Activated CD8-positive, alpha-beta memory T cell treated with anti-CD3 and anti-CD28 coated beads, Interleukin-2, amount 50 U/mL, for 1 hour (primary cell): ENCODE results near the gene KCNIP4.
"Not testable (repeated sequence)": the region's sequence is repeated elsewhere in the genome, so short reads cannot be mapped to it uniquely, and the experiment has no call there.

Experiments used
- DNase-seq: peaks from one replicate; pipeline ENCODE4 v3.0.0-alpha.2; 2020; ENCODE audit errors: extremely low read depth

KCNIP4 gene

DNA sequence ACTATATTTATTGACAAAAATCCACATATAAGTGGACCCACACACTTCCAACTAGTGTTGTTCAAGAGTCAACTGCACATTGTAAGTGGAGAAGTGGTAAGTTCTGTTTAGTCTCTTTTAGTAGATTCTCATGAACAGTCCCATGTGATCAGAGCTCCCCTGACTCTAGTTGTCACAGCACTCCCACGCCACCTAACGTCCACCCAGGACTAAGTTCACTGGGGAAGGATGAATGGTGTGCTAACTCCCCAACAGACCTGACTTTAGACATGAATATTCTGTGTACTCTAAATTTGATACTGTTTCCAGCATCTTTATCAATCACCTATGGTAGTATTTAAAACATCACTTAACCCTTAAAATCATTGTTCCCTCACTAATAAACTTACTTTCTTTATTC, 1188.5 kb downstream of the KCNIP4 start:
- no peak for DNase-seq

GRCh38 chr4:20754036-20754435, 1194.5 kb downstream of the KCNIP4 start:
- DNase-seq: no peak

DNA sequence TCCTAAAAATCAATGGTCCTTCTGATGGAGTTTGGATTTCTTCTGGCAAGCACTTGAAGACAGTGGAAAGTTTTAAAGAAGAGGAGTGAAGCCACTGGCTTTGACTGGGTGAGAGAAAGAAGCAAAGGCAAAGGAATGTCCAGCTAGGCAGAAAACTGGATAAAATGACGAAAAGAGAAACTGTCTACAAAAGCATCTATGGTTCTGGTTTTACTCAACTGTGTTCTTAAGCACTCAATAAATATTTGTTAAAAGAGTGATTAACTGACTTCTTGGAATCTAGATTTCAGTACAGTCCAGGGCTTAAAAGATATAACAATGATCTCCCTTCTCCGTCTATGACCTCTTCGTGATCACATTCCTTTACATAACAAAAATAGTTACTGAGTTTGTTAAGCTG, 1195.9 kb downstream of the KCNIP4 start:
- DNase-seq: no peak

GRCh38 chr4:20746000-20746399, 1202.6 kb downstream of the KCNIP4 start:
- DNase-seq: not testable (repeated sequence)

- no peak for DNase-seq
These were observed 1212.6 kb downstream of the KCNIP4 start for GRCh38 chr4:20735931-20736330.

GRCh38 chr4:20724915-20725314, 1223.7 kb downstream of the KCNIP4 start:
- no peak for DNase-seq

- DNase-seq: no peak
These were observed 1225.1 kb downstream of the KCNIP4 start for GRCh38 chr4:20723463-20723862.

- DNase-seq: no peak
These were observed 1225.6 kb downstream of the KCNIP4 start for GRCh38 chr4:20723019-20723418.

- DNase-seq: no peak
These were observed 1237.2 kb downstream of the KCNIP4 start for GRCh38 chr4:20711335-20711734.

- peak; percentile 85 for DNase-seq
These were observed 1248.4 kb downstream of the KCNIP4 start, which contains the start of gene PACRGL for GRCh38 chr4:20700007-20700761. Gene PACRGL, plus strand, starts transcription at chr4:20700458. Its CDS starts 4,024 bp downstream, at chr4:20704482.

- no peak for DNase-seq
These were observed 1249.8 kb downstream of the KCNIP4 start for GRCh38 chr4:20698820-20699219.

GRCh38 chr4:20698382-20698781, 1250.2 kb downstream of the KCNIP4 start:
- DNase-seq: no peak

DNA sequence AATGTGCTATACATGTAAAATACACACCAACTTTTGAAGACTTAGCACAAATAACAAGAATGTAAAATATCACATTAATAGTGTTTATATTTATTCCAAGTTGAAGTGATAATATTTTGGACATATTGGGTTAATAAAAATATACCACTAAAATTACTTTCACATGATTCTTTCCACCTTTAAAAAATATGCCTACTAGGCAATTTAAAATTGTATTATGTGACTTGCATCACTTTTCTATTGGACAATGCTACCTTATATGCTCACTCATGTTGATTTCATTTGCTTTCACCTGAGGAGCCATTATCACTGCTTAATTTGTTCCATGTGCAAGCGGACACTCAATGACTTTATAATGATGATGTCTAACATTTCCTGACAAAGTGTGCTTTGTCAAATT, 1251.8 kb downstream of the KCNIP4 start:
- DNase-seq: no peak

- no peak for DNase-seq
These were observed 1260.7 kb downstream of the KCNIP4 start for GRCh38 chr4:20687864-20688263.

DNA sequence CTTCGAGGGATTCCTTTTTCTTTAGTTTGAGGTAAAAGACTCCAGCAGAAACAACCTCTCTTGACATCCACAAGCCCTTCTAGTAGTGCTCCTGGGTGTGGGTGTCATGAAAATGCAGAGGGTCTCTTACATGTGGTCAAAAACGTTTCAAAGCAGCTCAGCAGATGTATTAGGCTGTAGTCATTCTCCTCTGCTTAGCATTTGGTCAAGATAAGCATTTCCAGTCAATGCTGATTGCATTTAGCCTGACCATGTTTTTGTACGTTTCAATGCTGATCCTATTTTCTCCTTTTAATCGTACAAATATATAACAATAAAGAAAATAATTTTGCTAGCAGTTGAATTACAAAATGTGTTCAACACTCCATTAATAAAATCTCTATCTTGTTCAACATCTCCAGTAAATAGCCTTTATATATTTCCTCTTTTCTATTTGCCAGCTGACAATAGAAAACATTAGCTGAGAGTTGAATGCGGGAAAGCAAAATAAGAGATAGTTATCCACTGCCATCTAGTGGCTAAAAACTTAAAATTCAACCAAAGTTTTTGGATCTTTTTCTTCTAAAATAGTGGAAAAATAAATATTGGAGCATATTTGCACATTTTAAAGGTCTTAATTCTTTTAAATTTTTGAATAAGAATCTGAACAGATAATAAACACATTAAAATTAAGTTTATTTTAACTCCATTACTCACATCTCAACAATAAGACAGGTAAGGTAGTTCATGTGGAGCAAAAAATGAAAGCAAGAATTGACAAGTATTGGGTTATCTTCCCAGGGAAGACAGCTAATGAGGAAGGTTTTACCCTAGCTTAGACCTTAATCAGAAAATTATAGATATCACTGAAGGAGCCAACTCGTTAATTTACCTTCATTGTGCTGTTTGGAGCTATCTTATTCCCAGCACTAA, 1263.5 kb downstream of the KCNIP4 start:
- no peak for DNase-seq

DNA sequence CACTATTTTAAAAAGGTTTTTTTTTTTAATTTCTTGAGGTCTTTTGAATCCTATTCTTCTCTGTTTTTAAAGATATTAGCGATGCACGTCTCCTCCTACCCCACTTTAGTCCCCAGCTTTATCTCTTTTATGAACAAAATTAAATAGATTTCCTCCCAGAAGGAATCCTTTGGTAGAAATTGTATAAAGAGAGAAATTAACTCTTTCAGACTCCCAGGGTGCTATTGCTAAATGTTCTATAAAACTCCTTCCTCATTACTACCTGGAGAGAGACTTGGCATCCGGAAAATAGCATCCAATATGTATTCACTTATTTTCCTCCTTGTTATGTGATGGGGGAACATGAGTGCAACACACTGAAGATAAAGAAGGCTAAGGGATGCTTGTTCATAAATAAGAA, 1264.8 kb downstream of the KCNIP4 start:
- no peak for DNase-seq

- DNase-seq: no peak
These were observed 1265.7 kb downstream of the KCNIP4 start for GRCh38 chr4:20682853-20683252.

- DNase-seq: no peak
These were observed 1267.3 kb downstream of the KCNIP4 start for GRCh38 chr4:20681271-20681670.

GRCh38 chr4:20680736-20681135, 1267.8 kb downstream of the KCNIP4 start:
- DNase-seq: no peak

DNA sequence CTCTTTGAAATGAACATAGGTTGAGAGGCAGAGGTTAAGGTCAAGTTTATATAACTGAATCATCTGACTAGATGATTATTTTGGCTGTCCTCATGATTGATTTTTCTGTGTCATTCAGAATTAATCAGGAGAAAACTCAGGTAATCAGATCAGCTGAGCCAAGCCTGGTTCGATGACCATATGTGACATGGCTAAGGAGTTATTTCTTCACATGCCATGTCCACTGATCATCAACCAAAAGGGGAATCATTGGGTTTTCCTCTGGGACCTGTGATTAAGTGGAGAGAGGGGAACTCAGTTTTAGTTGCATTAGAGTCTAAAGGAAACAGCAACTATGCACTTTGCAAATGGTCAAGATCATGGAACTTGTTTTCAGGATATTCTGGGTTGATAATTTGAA, 1268.6 kb downstream of the KCNIP4 start:
- DNase-seq: no peak
